Endodermal cell (in vitro differentiated cells): ENCODE results near the gene KASH5. TPM values are rescaled to one million over a fixed set of nuclear protein-coding genes. Genes with fewer than 3 reads are reported as not detected.

Source experiments
- DNase-seq: peaks from one replicate; pipeline ENCODE4 v3.0.0-alpha.2; 2017
- H3K27ac ChIP-seq: 2 replicates; pipeline ENCODE4 v1.5.1; 2013; ENCODE audit warnings: mild to moderate bottlenecking, low read depth, low read length, moderate library complexity
- H3K27me3 ChIP-seq: 2 replicates; pipeline ENCODE4 v1.6.1; 2013; ENCODE audit warnings: mild to moderate bottlenecking, low read length, moderate library complexity; ENCODE audit not compliant: insufficient read depth, control insufficient read depth, poor library complexity, severe bottlenecking
- H3K36me3 ChIP-seq: 2 replicates; pipeline ENCODE4 v1.7.0; 2013; ENCODE audit warnings: mild to moderate bottlenecking, low read length, moderate library complexity; ENCODE audit not compliant: control insufficient read depth, insufficient read depth
- H3K4me1 ChIP-seq: one replicate; pipeline ENCODE4 v1.7.0; 2013; ENCODE audit warnings: low read length; ENCODE audit not compliant: control insufficient read depth, insufficient read depth
- H3K4me3 ChIP-seq: 2 replicates; pipeline ENCODE4 v1.5.1; 2013; ENCODE audit warnings: mild to moderate bottlenecking, low read length, moderate library complexity
- H3K9ac ChIP-seq: 2 replicates; pipeline ENCODE4 v1.6.1; 2013; ENCODE audit warnings: mild to moderate bottlenecking, low read length, moderate library complexity; ENCODE audit not compliant: poor library complexity, severe bottlenecking; ENCODE audit errors: extremely low read depth
- H3K9me3 ChIP-seq: 2 replicates; pipeline ENCODE4 v1.6.1; 2013; ENCODE audit warnings: mild to moderate bottlenecking, low read length, moderate library complexity; ENCODE audit not compliant: control insufficient read depth
- H3K27ac Mint-ChIP-seq: 2 replicates; pipeline ENCODE4 v1.8.0; 2020; ENCODE audit warnings: mixed read lengths
- H3K27me3 Mint-ChIP-seq: 2 replicates; pipeline ENCODE4 v1.8.0; 2021; ENCODE audit warnings: mild to moderate bottlenecking, mixed read lengths; ENCODE audit not compliant: insufficient read depth
- H3K36me3 Mint-ChIP-seq: 2 replicates; pipeline ENCODE4 v1.8.0; 2020; ENCODE audit warnings: low read depth, mixed read lengths
- H3K4me1 Mint-ChIP-seq: 2 replicates; pipeline ENCODE4 v1.8.0; 2020; ENCODE audit warnings: mixed read lengths
- H3K4me3 Mint-ChIP-seq: 2 replicates; pipeline ENCODE4 v1.8.0; 2020; ENCODE audit warnings: mild to moderate bottlenecking, moderate library complexity, mixed read lengths
- H3K9me3 Mint-ChIP-seq: 2 replicates; pipeline ENCODE4 v1.8.0; 2020; ENCODE audit warnings: mild to moderate bottlenecking, mixed read lengths
- WGBS, 2 experiments: methylation state at CpG; one replicate each; pipeline versions ENCODE4 v1.1.5 to v1.1.7; 2013; ENCODE audit warnings: missing lambda C conversion rate in 2 of 2, mixed read lengths in 1 of 2; ENCODE audit not compliant: insufficient coverage in 1 of 2, insufficient read length in 1 of 2; 5-methylcytosine and 5-hydroxymethylcytosine counted together
- total RNA-seq, 2 donors: library from RNA; stranded (reverse); fragmentation: NEBNext Ultra II Directional in 1 of 2; extraction: Animal tissue kit (Norgen Biotek cat#: 25700) in 1 of 2; gene quantifications; 2 replicates in 1 of 2; 3 replicates in 1 of 2; pipeline ENCODE4 v1.2.1, GENCODE V29; 2021
- TF ChIP-seq, protein P1 (sequence below): fragments of 200-600 bp; sonication (generic); conservative IDR thresholded peaks from 2 replicates; pipeline ENCODE4 v1.5.0; 2021; ENCODE audit warnings: antibody characterized with exemption, mild to moderate bottlenecking

Gene KASH5
- total RNA-seq, 2 donors from 2014 or later: 0.13 TPM; not detected in 1

DNA sequence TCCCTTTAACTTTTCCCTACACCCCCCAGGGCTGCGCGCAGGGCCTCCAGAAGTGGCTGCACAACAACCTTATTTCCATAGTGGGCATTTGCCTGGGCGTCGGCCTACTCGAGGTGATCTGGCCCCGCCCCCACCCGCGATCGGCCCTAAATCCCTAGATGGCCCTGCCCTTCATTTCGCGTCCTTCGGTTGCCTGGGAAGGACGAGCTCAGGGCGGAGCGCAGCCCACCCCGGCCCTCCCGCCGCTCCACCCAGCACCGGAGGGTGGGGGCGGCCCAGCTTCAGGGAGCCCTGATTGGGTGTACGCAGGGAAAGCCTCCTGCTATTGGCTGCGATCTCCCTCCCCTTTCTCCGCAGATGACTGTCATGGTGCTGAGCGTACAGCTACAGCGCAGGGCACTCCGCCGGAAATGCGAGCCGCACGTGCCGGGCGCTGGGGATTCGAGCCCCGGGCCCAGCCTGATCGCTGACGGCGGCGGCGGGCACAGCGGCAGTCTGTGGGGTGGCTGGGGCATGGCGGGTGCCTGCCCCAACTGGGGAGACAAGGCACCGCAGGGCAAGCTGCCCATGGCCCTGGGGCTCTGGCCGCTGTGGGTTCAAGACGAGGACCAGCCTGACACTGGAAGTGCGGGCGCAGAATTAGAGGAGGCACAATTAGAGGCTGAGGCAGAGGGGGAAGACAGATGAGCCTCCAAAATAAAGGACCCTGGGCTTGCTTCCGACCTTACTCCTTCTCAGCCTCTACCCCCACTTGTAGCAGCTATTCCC lies 48.6 kb upstream of the KASH5 start:
- Histone ChIP-seq H3K27ac (no peak overlapping the region), H3K9me3 (no peaks in the 10 kb centered on the region), H3K4me3 (no peak overlapping the region), H3K27me3 (peaks cover 6% of the 10 kb centered on the region), H3K4me1 (no peaks in the 10 kb centered on the region), H3K9ac (no peak overlapping the region), H3K36me3 (peaks cover 47% of the 10 kb centered on the region)
- H3K27me3 Mint-ChIP-seq: peaks cover 14% of the 10 kb centered on the region
- DNase-seq: peak; percentile 96
- peaks cover 58% of the 10 kb centered on the region for H3K36me3 Mint-ChIP-seq
- WGBS, 2 experiments: 17 to 35% methylated on average over 7 to 47 of the region's 47 CpGs
- H3K27ac Mint-ChIP-seq: peak overlapping the region; percentile 86
- H3K9me3 Mint-ChIP-seq: peaks cover 3% of the 10 kb centered on the region
- TF ChIP-seq, protein P1, sequence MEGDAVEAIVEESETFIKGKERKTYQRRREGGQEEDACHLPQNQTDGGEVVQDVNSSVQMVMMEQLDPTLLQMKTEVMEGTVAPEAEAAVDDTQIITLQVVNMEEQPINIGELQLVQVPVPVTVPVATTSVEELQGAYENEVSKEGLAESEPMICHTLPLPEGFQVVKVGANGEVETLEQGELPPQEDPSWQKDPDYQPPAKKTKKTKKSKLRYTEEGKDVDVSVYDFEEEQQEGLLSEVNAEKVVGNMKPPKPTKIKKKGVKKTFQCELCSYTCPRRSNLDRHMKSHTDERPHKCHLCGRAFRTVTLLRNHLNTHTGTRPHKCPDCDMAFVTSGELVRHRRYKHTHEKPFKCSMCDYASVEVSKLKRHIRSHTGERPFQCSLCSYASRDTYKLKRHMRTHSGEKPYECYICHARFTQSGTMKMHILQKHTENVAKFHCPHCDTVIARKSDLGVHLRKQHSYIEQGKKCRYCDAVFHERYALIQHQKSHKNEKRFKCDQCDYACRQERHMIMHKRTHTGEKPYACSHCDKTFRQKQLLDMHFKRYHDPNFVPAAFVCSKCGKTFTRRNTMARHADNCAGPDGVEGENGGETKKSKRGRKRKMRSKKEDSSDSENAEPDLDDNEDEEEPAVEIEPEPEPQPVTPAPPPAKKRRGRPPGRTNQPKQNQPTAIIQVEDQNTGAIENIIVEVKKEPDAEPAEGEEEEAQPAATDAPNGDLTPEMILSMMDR: no peak
- peaks cover 13% of the 10 kb centered on the region for H3K4me1 Mint-ChIP-seq
- H3K4me3 Mint-ChIP-seq: peak overlapping the region; percentile 47

GRCh38 chr19:49340069-49340864 lies 47.8 kb upstream of the KASH5 start:
- peak; percentile 89 for DNase-seq
- WGBS, 2 experiments: 58 to 79% methylated on average over 9 to 36 of the region's 36 CpGs
- Histone ChIP-seq H3K27ac (no peak overlapping the region), H3K9ac (no peak overlapping the region), H3K9me3 (no peaks in the 10 kb centered on the region), H3K27me3 (peaks cover 6% of the 10 kb centered on the region), H3K4me3 (no peak overlapping the region), H3K36me3 (peaks cover 52% of the 10 kb centered on the region), H3K4me1 (no peaks in the 10 kb centered on the region)
- peaks cover 13% of the 10 kb centered on the region for H3K4me1 Mint-ChIP-seq
- no peak overlapping the region for H3K4me3 Mint-ChIP-seq
- H3K36me3 Mint-ChIP-seq: peaks cover 66% of the 10 kb centered on the region
- H3K27me3 Mint-ChIP-seq: peaks cover 14% of the 10 kb centered on the region
- TF ChIP-seq, protein P1: no peak
- H3K9me3 Mint-ChIP-seq: peaks cover 3% of the 10 kb centered on the region
- peak overlapping the region; percentile 69 for H3K27ac Mint-ChIP-seq

GRCh38 chr19:49340865-49341718 lies 47.0 kb upstream of the KASH5 start:
- Histone ChIP-seq H3K27me3 (peaks cover 6% of the 10 kb centered on the region), H3K36me3 (peaks cover 57% of the 10 kb centered on the region), H3K27ac (no peak overlapping the region), H3K4me1 (no peaks in the 10 kb centered on the region), H3K9me3 (no peaks in the 10 kb centered on the region), H3K4me3 (no peak overlapping the region), H3K9ac (no peak overlapping the region)
- peaks cover 67% of the 10 kb centered on the region for H3K36me3 Mint-ChIP-seq
- peaks cover 3% of the 10 kb centered on the region for H3K9me3 Mint-ChIP-seq
- peaks cover 13% of the 10 kb centered on the region for H3K4me1 Mint-ChIP-seq
- DNase-seq: peak; percentile 48
- no peak overlapping the region for H3K4me3 Mint-ChIP-seq
- no peak overlapping the region for H3K27ac Mint-ChIP-seq
- TF ChIP-seq, protein P1: no peak
- H3K27me3 Mint-ChIP-seq: peaks cover 14% of the 10 kb centered on the region
- 94 to 98% methylated on average over 4 to 11 of the region's 11 CpGs for WGBS, 2 experiments
